ENCODE results near the gene KCNAB2.

GRCh38 chr1:6073480-6074053 is 27.9 kb downstream of the KCNAB2 start:
- no peak for TF ChIP-seq EZH2 (IDR thresholded peaks at IDR 0.05; ENCODE audit: borderline replicate concordance, insufficient read depth, low read depth, low read length, poor library complexity, severe bottlenecking)
- no peak for TF ChIP-seq CTCF (IDR thresholded peaks at IDR 0.05)
